Measurements from ENCODE around the gene ATP8A2. TPM values are rescaled to one million over a fixed set of nuclear protein-coding genes. Genes with fewer than 3 reads are reported as not detected.

The ATP8A2 gene
- total RNA-seq, 2 donors from 2014 or later, result 1.6 to 2.9 TPM

- Histone ChIP-seq H3K36me3 (ENCODE audit: control insufficient read depth, insufficient read depth, low read length) (no peaks in the 10 kb centered on the region), H3K9me3 (ENCODE audit: control insufficient read depth, low read length) (no peaks in the 10 kb centered on the region), H3K27ac (ENCODE audit: low read depth, low read length) (no peak overlapping the region), H3K4me1 (ENCODE audit: control insufficient read depth, insufficient read depth, low read length) (no peaks in the 10 kb centered on the region), H3K9ac (ENCODE audit: extremely low read depth, low read length, poor library complexity, severe bottlenecking) (no peak overlapping the region), H3K27me3 (ENCODE audit: control insufficient read depth, insufficient read depth, low read length, poor library complexity, severe bottlenecking) (no peaks in the 10 kb centered on the region), H3K4me3 (ENCODE audit: low read length) (no peak overlapping the region)
- TF ChIP-seq CTCF (conservative IDR thresholded peaks at IDR 0.05), result no peak
- Mint-ChIP-seq H3K36me3 (ENCODE audit: low read depth) (no peaks in the 10 kb centered on the region), H3K4me1 (peaks cover 11% of the 10 kb centered on the region), H3K27ac (no peak overlapping the region), H3K9me3 (no peaks in the 10 kb centered on the region), H3K4me3 (no peak overlapping the region), H3K27me3 (ENCODE audit: insufficient read depth) (no peaks in the 10 kb centered on the region)
- no peak for DNase-seq
- 94 to 96% methylated on average over 3 to 5 of the region's 5 CpGs for WGBS, 2 experiments (ENCODE audit: insufficient coverage in 1 of 2, insufficient read length in 1 of 2)
Observed at GRCh38 chr13:25741796-25742195, 370.0 kb downstream of the ATP8A2 start.

GRCh38 chr13:25742220-25742619 is 370.4 kb downstream of the ATP8A2 start:
- WGBS, 2 experiments (ENCODE audit: insufficient coverage in 1 of 2, insufficient read length in 1 of 2), result no CpG with 5 or more reads among the region's 2 CpGs
- H3K4me1 Mint-ChIP-seq, result peaks cover 15% of the 10 kb centered on the region
- Histone ChIP-seq H3K27me3 (ENCODE audit: control insufficient read depth, insufficient read depth, low read length, poor library complexity, severe bottlenecking) (no peaks in the 10 kb centered on the region), H3K4me3 (ENCODE audit: low read length) (no peak overlapping the region), H3K36me3 (ENCODE audit: control insufficient read depth, insufficient read depth, low read length) (no peaks in the 10 kb centered on the region), H3K9me3 (ENCODE audit: control insufficient read depth, low read length) (no peaks in the 10 kb centered on the region), H3K27ac (ENCODE audit: low read depth, low read length) (no peak overlapping the region), H3K9ac (ENCODE audit: extremely low read depth, low read length, poor library complexity, severe bottlenecking) (no peak overlapping the region), H3K4me1 (ENCODE audit: control insufficient read depth, insufficient read depth, low read length) (no peaks in the 10 kb centered on the region)
- DNase-seq, result no peak
- H3K36me3 Mint-ChIP-seq (ENCODE audit: low read depth), result no peaks in the 10 kb centered on the region
- no peaks in the 10 kb centered on the region for H3K27me3 Mint-ChIP-seq (ENCODE audit: insufficient read depth)
- no peak for TF ChIP-seq CTCF (conservative IDR thresholded peaks at IDR 0.05)
- no peak overlapping the region for H3K27ac Mint-ChIP-seq
- H3K4me3 Mint-ChIP-seq, result no peak overlapping the region
- no peaks in the 10 kb centered on the region for H3K9me3 Mint-ChIP-seq

GRCh38 chr13:25743421-25743820 is 371.6 kb downstream of the ATP8A2 start:
- Mint-ChIP-seq H3K4me1 (peaks cover 15% of the 10 kb centered on the region), H3K27me3 (ENCODE audit: insufficient read depth) (no peaks in the 10 kb centered on the region), H3K36me3 (ENCODE audit: low read depth) (no peaks in the 10 kb centered on the region), H3K4me3 (no peak overlapping the region), H3K9me3 (no peaks in the 10 kb centered on the region), H3K27ac (no peak overlapping the region)
- no peak overlapping the region for H3K27ac ChIP-seq (ENCODE audit: low read depth, low read length)
- no peak for DNase-seq
- H3K9me3 ChIP-seq (ENCODE audit: control insufficient read depth, low read length), result no peaks in the 10 kb centered on the region
- H3K9ac ChIP-seq (ENCODE audit: extremely low read depth, low read length, poor library complexity, severe bottlenecking), result no peak overlapping the region
- no peak overlapping the region for H3K4me3 ChIP-seq (ENCODE audit: low read length)
- H3K4me1 ChIP-seq (ENCODE audit: control insufficient read depth, insufficient read depth, low read length), result no peaks in the 10 kb centered on the region
- TF ChIP-seq CTCF (conservative IDR thresholded peaks at IDR 0.05), result no peak
- no peaks in the 10 kb centered on the region for H3K27me3 ChIP-seq (ENCODE audit: control insufficient read depth, insufficient read depth, low read length, poor library complexity, severe bottlenecking)
- 96 to 100% methylated on average over 4 of the region's 4 CpGs for WGBS, 2 experiments (ENCODE audit: insufficient coverage in 1 of 2, insufficient read length in 1 of 2)
- no peaks in the 10 kb centered on the region for H3K36me3 ChIP-seq (ENCODE audit: control insufficient read depth, insufficient read depth, low read length)

Data from endodermal cell (in vitro differentiated cells).